Measurements from ENCODE around the gene NUP153. TPM values are rescaled to one million over a fixed set of nuclear protein-coding genes. Genes with fewer than 3 reads are reported as not detected.

The NUP153 gene
- polyA plus RNA-seq, 1 of the 3 experiments (the other 2 are of a cell fraction), result 10.5 TPM

- ChIA-PET POLR2A (no interaction called here), CTCF (interaction anchor here (1.0 kb wide), 1 partner anchor 9 kb away, joined by 3 read pairs; the partner anchor contains the start of gene NUP153)
- no peaks in the 10 kb centered on the region for H3K79me2 ChIP-seq (ENCODE audit: insufficient read depth)
- no peaks in the 10 kb centered on the region for H3K27me3 ChIP-seq (ENCODE audit: insufficient read depth)
- peak overlapping the region in 1 of 2 experiments; percentile 48; a peak in 2 of 4 replicates for H3K27ac ChIP-seq (ENCODE audit: low read depth in 2 of 2, low read length in 1 of 2)
- peak overlapping the region; percentile 25; the same call in 1 of the 2 replicates for H3K4me2 ChIP-seq
- peak overlapping the region; percentile 58; the same call in 1 of the 2 replicates for H2AFZ ChIP-seq (ENCODE audit: low read depth)
- no peaks in the 10 kb centered on the region for H3K36me3 ChIP-seq (replicated peaks in 1 of 2; ENCODE audit: control insufficient read depth in 1 of 2, insufficient read depth in 2 of 2, low read length in 1 of 2)
- peaks cover 0 to 17% of the 10 kb centered on the region in 2 experiments; a peak in 2 of 4 replicates for H3K4me1 ChIP-seq (ENCODE audit: control insufficient read depth in 1 of 2, insufficient read depth in 2 of 2, low read depth in 1 of 2, low read length in 1 of 2)
- H3F3A ChIP-seq (replicated peaks; ENCODE audit: insufficient read depth), result peaks cover 20% of the 10 kb centered on the region
- H3K9ac ChIP-seq, result peak overlapping the region; percentile 13; the same call in 1 of the 2 replicates
- no peak for TF ChIP-seq SIN3A (IDR thresholded peaks at IDR 0.05; ENCODE audit: borderline replicate concordance, low read depth, low read length)
- no peaks in the 10 kb centered on the region for H3K9me3 ChIP-seq
- WGBS (ENCODE audit: low lambda C conversion rate), result 30% methylated on average over 2 of the region's 2 CpGs
- H4K20me1 ChIP-seq (ENCODE audit: insufficient read depth), result no peaks in the 10 kb centered on the region
- no peaks in the 10 kb centered on the region for H3K9me2 ChIP-seq
- no peak overlapping the region for H3K4me3 ChIP-seq (ENCODE audit: low read depth in 2 of 2, low read length in 1 of 2)
- DNase-seq, result no peak
These were observed 9.5 kb upstream of the NUP153 start for GRCh38 chr6:17716221-17716620.

GRCh38 chr6:17714879-17715851, 8.4 kb upstream of the NUP153 start:
- peak overlapping the region; percentile 43 to 82; a peak in 3 of 4 replicates for H3K27ac ChIP-seq (ENCODE audit: low read depth in 2 of 2, low read length in 1 of 2)
- no peak for DNase-seq
- peaks cover 0 to 17% of the 10 kb centered on the region in 2 experiments; a peak in 2 of 4 replicates for H3K4me1 ChIP-seq (ENCODE audit: control insufficient read depth in 1 of 2, insufficient read depth in 2 of 2, low read depth in 1 of 2, low read length in 1 of 2)
- H4K20me1 ChIP-seq (ENCODE audit: insufficient read depth), result no peaks in the 10 kb centered on the region
- CTCF ChIA-PET, result interaction anchor here (1.0 kb wide), 1 partner anchor 8 kb away, joined by 3 read pairs; the partner anchor contains the start of gene NUP153
- H3K9me3 ChIP-seq, result no peaks in the 10 kb centered on the region
- POLR2A ChIA-PET, result no interaction called here
- peaks cover 20% of the 10 kb centered on the region for H3F3A ChIP-seq (replicated peaks; ENCODE audit: insufficient read depth)
- no peaks in the 10 kb centered on the region for H3K79me2 ChIP-seq (ENCODE audit: insufficient read depth)
- no peaks in the 10 kb centered on the region for H3K36me3 ChIP-seq (replicated peaks in 1 of 2; ENCODE audit: control insufficient read depth in 1 of 2, insufficient read depth in 2 of 2, low read length in 1 of 2)
- H3K27me3 ChIP-seq (ENCODE audit: insufficient read depth), result no peaks in the 10 kb centered on the region
- H3K4me2 ChIP-seq, result peak overlapping the region; percentile 59; the same call in 1 of the 2 replicates
- no peak overlapping the region; a peak in 1 of 4 replicates for H3K4me3 ChIP-seq (ENCODE audit: low read depth in 2 of 2, low read length in 1 of 2)
- H3K9ac ChIP-seq, result peak overlapping the region; percentile 18; the same call in 1 of the 2 replicates
- WGBS (ENCODE audit: low lambda C conversion rate), result 54% methylated on average over 10 of the region's 10 CpGs
- H2AFZ ChIP-seq (ENCODE audit: low read depth), result peak overlapping the region; percentile 80
- H3K9me2 ChIP-seq, result no peaks in the 10 kb centered on the region
- TF ChIP-seq, protein P1, sequence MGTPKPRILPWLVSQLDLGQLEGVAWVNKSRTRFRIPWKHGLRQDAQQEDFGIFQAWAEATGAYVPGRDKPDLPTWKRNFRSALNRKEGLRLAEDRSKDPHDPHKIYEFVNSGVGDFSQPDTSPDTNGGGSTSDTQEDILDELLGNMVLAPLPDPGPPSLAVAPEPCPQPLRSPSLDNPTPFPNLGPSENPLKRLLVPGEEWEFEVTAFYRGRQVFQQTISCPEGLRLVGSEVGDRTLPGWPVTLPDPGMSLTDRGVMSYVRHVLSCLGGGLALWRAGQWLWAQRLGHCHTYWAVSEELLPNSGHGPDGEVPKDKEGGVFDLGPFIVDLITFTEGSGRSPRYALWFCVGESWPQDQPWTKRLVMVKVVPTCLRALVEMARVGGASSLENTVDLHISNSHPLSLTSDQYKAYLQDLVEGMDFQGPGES (IDR thresholded peaks at IDR 0.05; ENCODE audit: low read depth, low read length), result no peak
- TF ChIP-seq GATA2 (CRISPR knock-in tag; IDR thresholded peaks at IDR 0.05) (no peak), RAD21 (IDR thresholded peaks at IDR 0.05; ENCODE audit: low read length) (no peak), MXI1 (IDR thresholded peaks at IDR 0.05; ENCODE audit: low read depth, low read length) (no peak), NFIC (IDR thresholded peaks at IDR 0.05; ENCODE audit: borderline replicate concordance) (no peak; the same call in 1 of the 2 replicates), FOSL2 (IDR thresholded peaks at IDR 0.05; ENCODE audit: borderline replicate concordance, low read depth) (peak; percentile 99), TCF12 (IDR thresholded peaks at IDR 0.05) (peak; percentile 71; the same call in 1 of the 2 replicates), EZH2phosphoT487 (IDR thresholded peaks at IDR 0.05; ENCODE audit: borderline replicate concordance, low read depth) (no peak), ELF1 (IDR thresholded peaks at IDR 0.05) (no peak), NRF1 (IDR thresholded peaks at IDR 0.05; ENCODE audit: low read depth, low read length) (no peak), RXRA (IDR thresholded peaks at IDR 0.05; ENCODE audit: borderline replicate concordance, low read depth) (no peak), EP300 (IDR thresholded peaks at IDR 0.05; ENCODE audit: borderline replicate concordance in 1 of 2, low read depth in 1 of 2, low read length in 1 of 2) (peak in 1 of 2 experiments; percentile 31; a peak in 1 of 4 replicates)
- TF ChIP-seq, protein P2, sequence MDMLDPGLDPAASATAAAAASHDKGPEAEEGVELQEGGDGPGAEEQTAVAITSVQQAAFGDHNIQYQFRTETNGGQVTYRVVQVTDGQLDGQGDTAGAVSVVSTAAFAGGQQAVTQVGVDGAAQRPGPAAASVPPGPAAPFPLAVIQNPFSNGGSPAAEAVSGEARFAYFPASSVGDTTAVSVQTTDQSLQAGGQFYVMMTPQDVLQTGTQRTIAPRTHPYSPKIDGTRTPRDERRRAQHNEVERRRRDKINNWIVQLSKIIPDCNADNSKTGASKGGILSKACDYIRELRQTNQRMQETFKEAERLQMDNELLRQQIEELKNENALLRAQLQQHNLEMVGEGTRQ (IDR thresholded peaks at IDR 0.05; ENCODE audit: borderline replicate concordance, low read depth, low read length), result no peak
- TF ChIP-seq, protein P3, sequence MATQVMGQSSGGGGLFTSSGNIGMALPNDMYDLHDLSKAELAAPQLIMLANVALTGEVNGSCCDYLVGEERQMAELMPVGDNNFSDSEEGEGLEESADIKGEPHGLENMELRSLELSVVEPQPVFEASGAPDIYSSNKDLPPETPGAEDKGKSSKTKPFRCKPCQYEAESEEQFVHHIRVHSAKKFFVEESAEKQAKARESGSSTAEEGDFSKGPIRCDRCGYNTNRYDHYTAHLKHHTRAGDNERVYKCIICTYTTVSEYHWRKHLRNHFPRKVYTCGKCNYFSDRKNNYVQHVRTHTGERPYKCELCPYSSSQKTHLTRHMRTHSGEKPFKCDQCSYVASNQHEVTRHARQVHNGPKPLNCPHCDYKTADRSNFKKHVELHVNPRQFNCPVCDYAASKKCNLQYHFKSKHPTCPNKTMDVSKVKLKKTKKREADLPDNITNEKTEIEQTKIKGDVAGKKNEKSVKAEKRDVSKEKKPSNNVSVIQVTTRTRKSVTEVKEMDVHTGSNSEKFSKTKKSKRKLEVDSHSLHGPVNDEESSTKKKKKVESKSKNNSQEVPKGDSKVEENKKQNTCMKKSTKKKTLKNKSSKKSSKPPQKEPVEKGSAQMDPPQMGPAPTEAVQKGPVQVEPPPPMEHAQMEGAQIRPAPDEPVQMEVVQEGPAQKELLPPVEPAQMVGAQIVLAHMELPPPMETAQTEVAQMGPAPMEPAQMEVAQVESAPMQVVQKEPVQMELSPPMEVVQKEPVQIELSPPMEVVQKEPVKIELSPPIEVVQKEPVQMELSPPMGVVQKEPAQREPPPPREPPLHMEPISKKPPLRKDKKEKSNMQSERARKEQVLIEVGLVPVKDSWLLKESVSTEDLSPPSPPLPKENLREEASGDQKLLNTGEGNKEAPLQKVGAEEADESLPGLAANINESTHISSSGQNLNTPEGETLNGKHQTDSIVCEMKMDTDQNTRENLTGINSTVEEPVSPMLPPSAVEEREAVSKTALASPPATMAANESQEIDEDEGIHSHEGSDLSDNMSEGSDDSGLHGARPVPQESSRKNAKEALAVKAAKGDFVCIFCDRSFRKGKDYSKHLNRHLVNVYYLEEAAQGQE (IDR thresholded peaks at IDR 0.05; ENCODE audit: low read depth, low read length), result no peak
- TF ChIP-seq, protein P4, sequence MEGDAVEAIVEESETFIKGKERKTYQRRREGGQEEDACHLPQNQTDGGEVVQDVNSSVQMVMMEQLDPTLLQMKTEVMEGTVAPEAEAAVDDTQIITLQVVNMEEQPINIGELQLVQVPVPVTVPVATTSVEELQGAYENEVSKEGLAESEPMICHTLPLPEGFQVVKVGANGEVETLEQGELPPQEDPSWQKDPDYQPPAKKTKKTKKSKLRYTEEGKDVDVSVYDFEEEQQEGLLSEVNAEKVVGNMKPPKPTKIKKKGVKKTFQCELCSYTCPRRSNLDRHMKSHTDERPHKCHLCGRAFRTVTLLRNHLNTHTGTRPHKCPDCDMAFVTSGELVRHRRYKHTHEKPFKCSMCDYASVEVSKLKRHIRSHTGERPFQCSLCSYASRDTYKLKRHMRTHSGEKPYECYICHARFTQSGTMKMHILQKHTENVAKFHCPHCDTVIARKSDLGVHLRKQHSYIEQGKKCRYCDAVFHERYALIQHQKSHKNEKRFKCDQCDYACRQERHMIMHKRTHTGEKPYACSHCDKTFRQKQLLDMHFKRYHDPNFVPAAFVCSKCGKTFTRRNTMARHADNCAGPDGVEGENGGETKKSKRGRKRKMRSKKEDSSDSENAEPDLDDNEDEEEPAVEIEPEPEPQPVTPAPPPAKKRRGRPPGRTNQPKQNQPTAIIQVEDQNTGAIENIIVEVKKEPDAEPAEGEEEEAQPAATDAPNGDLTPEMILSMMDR (IDR thresholded peaks at IDR 0.05), result no peak

Data from SK-N-SH (cell line).